ENCODE results near the gene TPK1.
"Not testable (repeated sequence)": the region's sequence is repeated elsewhere in the genome, so short reads cannot be mapped to it uniquely, and the experiment has no call there.

TPK1 gene

DNA sequence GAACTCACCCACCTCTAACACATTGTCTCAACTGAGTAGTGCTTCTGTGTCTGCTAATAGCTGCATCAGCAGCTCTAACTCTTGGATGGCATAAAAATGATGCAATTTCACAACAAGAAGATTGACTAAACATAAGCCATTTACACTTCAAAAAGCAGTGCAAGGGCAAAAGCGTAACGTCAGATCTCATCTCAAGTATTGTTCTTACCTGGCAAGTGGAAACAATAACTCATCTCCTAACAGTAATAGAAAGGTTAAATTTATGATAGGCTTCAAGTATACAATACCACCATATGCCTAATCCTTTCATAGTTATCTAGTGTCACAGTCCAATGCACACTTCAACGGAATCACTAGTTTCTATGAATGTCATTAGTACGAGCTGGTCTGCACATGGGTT lies 14.8 kb downstream of the TPK1 start:
- no peak for DNase-seq

DNA sequence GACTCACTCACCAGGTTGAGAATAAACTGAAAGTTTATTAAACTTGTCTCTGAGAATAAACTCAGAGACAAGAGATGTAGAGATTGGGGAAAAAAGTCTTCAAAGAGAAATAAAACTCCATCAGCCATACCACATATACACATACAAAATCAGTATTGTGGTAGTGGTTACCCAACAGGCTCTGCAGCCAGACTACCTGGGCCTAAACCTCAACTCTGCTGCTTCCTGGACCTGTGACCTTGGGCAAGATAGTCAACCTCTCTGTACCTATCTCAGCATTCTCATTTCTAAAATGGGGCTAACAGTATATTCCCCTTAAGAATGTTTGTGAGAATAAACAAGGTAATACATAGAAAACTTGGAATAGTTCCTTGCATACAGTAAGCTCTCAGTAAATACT lies 15.3 kb downstream of the TPK1 start:
- DNase-seq = no peak

DNA sequence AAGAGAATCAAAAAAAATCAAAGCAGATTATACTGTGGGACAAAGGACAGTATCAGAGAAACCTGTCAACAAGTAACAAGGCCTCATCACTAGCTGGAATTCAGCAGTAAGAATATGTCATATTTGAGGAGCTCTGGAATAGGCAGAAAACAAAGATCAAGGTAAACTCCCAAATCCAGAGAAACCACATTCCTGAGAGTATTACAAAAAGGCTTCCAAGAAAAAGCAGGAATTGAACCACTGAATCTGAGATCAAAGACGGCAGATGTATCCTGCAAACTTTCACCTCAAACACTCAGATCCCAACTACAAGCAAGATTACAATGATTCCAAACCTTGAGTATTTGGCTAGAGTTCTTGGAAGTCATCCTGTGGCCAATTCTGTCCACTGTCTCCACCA lies 16.3 kb downstream of the TPK1 start:
- DNase-seq = no peak

DNA sequence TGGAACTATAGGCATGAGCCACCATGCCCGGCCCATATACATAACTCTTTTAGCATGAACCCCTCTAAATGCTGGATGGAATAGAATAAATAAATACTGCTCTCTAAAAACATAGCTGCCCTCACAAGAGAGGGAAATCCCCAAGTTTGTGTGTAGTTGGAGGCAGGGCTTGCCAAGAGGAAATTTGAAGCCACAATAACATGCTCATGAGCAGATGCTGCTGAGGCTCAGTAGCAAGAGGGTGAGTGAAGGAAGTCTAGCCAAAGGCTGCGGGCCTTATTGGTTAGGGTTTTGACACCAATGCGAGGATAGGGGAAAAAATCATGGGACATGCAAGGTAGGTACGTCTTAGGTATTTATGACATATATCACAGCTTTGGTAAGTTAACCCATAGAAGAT lies 17.3 kb downstream of the TPK1 start:
- no peak for DNase-seq

DNA sequence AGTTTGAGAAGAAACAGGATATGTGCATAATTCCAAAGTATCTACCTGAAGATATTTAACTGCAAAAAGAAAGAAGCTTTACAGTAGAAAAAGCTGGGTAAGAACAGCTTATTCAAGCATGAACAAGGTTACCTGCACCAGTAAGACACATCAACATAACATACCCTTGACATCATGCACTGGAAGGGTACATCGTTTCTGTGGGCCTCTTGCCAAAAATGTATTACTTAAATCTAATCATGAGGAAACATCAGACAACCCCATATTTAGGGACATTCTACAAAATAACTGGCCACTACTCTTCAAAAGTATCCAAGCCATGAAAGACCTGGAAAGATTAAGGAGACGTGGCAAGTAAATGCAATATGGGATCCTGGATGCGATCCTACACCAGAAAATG lies 18.9 kb downstream of the TPK1 start:
- no peak for DNase-seq

DNA sequence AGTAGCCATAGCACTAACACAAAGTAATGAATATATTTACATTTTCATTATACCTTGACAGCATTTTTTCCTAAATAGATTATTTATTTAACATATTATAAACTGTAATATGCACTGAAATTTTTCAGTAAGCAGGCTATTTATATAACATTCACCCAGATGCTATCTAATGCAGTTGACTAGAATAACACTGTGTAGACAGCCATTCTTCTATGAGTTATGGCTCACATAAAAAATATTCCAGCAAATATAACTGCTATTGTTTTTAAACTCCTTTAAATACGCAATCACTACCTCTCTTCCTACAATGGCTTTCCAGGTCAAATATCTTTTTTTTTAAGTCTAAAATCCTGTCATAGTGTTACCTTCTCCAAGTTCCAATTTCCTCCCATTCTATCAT lies 21.6 kb downstream of the TPK1 start:
- DNase-seq = no peak

DNA sequence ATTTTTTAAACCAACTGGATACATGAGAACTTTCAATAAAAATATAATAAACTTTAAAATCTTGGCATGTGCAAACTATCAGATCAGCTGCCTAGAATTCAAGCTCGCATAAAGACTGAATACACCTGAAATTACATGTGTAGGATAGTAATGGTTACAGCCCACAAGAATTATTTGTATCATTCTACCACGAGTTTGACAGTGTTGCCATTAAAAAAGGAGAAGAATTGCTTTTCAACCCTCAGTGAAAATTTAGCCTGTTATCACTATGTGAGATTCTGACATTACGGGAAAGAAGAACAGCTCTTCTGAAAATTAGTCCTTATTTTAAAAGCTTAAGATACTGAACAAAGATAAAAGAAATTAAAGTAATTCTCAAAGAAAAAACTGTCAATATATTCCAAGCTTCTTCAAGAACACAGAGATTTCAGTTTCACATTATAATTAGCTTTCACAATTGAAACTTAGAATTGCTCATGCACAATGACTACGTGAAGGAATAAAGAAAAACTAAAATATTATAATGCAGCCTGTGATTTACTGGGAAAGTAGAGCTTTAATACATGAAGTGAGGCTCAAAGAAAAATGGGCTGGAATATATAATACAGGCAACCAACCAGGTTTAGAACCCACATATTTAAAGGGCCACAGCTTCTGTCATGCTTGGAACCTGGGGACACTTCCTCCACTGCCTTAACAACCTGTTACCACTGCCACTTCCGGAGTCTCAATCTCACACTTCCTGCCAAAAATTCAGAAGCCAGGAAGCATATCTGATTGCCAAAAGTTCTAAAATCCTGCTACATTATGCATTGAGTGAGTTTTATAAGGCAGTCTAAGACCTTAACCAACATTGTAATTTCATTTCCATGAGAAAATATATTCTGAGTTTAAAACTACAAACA lies 23.2 kb downstream of the TPK1 start:
- no peak for DNase-seq

DNA sequence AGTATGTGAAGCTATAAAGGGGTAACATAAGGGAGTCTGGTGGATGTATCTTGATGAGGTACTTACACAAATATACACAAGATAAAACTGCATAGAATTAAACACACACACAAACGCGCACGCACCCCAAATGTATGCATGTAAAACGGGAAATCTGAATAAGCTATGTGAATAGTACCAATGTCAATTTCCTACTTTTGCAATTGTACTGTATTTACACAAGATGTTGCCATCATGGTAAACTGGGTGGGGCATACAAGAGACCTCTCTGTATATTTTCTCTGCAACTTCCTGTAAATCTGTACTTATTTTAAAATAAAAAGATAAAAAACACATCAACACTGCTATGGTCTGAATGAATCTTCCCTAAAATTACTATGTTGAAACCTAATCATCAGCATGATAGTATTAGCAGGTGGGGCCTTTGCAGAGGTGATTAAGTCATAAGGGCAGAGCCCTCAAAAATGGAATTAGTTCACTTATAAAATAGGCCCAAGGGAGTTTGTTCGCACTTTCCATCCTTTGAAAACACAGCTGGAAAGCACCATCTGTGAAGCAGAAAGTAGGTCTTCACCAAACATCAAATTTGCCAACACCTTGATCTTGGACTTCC lies 30.1 kb downstream of the TPK1 start:
- no peak for DNase-seq

DNA sequence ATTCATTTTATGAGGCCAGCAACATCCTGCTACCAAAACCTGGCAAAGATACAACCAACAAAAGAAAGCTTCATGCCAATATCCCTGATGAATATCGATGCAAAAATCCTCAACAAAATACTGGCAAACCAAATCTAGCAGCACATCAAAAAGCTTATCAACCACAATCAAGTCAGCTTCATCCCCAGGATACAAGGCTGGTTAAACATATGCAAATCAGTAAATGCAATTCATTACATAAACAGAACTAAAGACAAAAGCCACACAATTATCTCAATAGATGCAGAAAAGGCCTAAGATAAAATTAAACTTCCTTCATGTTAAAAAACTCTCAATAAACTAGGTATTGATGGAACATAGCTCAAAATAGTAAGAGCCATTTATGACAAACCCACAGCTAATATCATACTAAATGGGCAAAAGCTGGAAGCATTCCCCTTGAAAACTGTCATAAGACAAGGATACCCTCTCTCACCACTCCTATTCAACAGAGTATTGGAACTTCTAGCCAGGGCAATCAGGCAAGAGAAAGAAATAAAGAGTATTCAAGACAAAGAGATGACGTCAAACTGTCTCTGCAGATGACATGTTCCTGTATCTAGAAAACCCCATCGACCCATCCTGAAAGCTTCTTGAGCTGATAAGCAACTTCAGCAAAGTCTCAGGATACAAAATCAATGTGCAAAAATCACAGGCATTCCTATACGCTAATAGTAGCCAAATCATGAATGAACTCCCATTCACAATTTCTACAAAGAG lies 35.0 kb downstream of the TPK1 start:
- not testable (repeated sequence) for DNase-seq

DNA sequence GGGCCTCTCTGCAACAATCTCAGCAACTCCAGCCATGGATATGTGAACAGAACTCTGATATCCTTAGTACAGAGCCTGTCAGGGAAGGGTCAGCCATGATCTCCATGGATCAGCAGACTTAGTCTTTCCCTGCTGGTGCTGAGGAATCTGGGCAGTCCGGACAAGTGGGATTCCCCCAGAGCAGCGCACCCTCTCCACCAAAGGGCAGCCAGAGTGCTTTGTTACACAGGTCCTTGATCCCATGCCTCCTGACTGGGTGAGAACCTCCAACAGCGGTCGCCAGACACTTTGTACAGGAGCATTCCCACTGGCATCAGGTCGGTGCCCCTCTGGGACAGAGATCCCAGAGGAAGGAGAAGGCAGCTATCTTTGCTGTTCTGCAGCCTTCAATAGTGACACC lies 38.9 kb downstream of the TPK1 start:
- DNase-seq = no peak

DNA sequence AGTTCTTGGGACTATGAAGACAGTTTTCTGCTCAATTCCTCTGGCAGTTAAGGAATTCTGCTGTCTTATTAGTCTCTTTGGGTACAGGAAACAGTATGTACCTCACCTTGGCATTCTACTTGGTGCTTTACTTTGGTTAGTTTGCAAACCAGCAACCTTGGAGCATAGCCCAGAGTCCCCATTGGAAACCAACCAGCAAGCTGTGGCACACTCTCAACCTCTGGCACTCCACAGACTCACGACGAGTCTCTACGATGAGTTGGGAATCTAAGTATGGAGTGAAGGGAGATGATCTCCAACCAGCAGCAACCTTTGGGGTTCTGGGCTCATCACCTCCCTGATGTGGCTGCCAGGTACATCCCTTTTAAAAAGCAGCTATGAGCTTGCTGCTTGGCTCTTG lies 43.8 kb downstream of the TPK1 start:
- DNase-seq = no peak

DNA sequence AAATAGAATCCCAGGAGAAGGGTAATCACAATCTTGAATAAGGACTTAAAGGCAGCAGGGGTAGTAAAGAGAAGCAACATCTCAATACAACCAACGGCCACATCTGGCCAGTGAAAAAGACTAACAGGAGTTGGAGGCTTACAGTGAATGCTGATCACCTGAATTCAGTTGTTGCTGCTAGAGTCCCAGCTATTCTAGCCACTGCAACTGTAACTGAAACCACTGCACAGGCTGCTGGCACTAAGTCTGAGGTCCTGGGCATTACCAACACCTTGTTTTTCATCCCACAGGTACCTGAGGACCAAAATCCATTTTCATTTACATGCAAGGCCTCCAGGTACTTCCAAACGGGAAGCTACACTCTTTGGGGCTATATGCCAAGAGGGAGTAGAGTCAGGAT lies 44.4 kb downstream of the TPK1 start:
- no peak for DNase-seq

DNA sequence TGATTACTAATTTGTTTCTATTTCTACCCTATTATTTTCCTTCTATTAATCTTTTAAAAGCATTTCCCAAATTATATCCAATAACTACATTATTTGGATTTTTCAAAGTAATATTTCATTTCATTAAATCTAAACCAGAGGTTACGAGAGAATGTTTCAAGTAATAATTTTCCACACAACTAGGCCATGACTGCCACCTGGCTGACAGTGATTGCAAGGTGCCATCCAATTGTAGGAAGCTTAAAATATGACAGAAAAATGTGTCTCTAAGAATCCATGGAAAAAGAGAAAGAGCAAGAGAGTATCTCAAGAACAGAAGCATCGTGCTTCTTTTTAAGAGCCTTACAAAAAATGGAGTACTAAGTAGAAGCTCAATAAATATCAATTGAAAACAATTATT lies 48.7 kb downstream of the TPK1 start:
- DNase-seq = no peak

DNA sequence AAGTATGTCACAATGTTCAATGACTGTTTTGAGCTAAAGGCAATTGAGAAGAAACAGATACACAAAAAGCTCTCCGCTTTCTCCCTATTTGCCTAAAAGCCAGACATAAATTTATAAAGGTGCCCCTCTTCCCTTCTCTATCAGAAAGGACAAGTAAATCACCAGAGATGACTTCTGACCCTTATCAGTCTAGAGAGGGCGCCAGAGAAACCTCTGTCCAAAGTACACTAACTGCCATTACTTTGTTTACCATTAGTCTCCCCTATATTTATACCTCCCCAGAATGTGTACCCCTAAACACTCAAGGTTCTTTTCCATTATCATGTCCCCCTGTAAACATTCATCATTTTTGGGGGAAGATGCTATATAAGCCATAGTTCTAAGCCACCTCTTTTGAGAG lies 49.3 kb downstream of the TPK1 start:
- DNase-seq = no peak

DNA sequence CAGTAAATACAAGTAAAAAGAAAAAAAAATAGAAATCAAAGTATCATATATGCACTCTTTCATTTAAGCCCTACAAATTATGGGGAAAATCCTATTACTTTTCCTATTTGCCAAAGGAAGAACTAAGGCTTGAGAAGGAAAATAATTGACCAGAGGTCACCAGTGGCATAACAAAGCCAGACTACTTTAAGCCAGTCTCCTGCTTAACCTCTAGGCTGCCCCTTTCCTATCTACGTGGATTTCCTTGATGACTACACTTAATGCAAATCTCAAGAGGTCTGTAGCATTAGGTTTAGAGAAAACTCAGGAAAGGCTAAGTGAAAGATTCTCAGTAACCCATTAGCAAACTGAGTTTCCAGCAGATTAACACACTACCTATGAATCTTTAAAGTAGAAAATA lies 49.8 kb downstream of the TPK1 start:
- DNase-seq = no peak

DNA sequence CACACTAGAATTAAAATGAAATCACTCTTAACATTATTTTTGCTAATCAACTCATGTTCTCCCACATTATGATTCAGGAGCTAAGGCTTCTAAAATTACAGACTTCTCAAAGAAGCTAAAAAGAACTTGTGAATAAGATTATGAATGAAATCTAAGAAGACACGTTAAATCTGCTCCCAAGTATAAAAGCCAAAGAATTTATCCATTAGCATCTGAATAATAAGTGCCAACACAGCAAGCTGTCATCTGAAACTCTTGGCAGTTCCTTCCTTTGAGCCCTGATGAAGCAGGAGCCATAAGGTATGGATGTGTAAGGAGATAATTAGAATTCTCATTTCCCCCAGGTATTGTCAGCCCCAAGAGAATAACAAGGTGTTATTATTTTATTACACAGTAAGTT lies 50.3 kb downstream of the TPK1 start:
- no peak for DNase-seq

DNA sequence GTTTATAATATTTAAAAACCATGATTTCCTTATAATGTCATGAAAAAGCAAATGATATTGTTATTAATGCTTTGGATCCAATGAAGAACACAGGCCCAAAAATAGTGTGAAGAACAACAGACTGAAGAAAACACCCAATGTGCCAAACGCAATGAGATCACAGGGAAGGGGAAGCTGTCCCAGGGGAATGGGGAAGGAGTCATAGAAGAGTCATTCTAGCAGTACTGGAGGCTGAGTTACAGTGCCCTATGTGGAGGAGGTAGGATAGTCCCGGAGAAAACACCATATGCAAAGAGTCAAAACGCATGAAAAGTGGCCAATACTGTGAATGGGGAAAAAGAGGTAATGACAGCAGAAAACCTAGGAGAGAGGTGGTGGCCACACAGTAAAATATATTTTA lies 50.9 kb downstream of the TPK1 start:
- DNase-seq = no peak

DNA sequence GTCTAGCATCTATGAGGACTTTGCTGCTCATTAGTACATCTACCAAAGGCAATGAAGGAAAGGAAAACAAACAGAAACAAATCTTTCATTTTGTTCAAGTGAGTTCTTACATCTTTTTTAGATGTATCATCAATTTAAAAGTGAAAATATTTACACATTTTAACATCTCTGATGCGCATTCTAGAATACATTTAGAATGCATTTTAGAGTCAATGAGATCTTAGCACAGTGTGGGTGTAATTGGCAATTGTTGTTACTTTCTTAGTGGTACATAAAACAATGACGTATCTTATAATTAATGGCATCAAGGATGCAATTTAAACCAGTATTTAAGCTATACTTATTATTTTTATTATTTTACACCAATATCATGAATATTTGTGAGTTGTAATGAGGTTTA lies 51.4 kb downstream of the TPK1 start:
- no peak for DNase-seq

DNA sequence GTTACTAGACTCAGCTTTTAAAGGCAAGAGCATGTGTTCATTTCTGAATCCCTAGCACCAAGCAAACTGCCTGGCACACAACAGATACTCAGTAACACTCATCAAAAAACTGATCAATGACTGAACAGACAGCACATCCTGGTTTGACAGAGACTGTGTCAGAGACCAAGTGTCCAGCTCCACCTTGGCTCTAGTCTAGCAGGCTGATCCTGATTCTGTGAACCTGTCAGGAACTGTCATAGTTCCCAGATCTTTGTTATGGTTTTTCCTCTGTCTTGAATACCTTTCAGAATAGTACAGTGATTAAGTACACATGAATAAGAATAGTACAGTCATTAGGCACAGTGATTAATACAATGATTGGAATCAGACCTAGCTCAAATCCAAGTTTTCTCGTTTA lies 53.0 kb downstream of the TPK1 start:
- no peak for DNase-seq

DNA sequence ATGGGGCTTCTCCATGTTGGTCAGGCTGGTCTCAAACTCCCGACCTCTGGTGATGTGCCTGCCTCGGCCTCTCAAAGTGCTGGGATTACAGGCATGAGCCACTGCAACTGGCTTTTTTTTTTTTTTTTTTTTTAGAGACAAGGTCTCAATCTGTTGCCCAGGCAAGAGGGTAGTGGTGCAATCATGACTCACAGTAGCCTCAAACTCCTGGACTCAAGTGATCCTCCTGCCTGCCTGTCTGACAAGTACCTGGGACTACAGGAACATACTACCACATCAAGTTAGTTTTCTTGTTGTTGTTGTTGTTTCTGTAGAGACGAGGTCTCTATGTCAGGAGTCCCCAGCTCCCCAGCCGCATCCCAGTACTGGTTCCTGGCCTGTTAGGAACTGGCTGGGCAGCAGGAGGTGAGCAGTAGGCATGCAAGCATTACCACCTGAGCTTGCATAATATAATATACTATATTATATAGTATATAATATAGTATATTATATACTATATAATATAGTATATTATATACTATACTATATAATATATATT lies 55.7 kb downstream of the TPK1 start:
- DNase-seq = no peak

DNA sequence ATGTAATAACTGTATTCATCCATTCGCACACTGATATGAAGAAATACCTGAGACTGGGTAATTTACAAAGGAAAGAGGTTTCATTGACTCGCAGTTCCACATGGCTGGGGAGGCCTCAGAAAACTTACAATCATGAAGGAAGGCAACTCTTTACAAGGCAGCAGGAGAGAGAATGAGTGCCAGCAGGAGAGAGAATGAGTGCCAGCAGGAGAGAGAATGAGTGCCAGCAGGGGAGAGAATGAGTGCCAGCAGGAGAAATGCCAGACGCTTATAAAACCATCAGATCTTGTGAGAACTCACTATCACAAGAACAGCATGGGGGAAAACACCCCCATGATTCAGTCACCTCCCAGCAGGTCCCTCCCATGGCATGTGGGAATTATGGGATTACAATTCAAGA lies 58.0 kb downstream of the TPK1 start:
- DNase-seq = not testable (repeated sequence)

DNA sequence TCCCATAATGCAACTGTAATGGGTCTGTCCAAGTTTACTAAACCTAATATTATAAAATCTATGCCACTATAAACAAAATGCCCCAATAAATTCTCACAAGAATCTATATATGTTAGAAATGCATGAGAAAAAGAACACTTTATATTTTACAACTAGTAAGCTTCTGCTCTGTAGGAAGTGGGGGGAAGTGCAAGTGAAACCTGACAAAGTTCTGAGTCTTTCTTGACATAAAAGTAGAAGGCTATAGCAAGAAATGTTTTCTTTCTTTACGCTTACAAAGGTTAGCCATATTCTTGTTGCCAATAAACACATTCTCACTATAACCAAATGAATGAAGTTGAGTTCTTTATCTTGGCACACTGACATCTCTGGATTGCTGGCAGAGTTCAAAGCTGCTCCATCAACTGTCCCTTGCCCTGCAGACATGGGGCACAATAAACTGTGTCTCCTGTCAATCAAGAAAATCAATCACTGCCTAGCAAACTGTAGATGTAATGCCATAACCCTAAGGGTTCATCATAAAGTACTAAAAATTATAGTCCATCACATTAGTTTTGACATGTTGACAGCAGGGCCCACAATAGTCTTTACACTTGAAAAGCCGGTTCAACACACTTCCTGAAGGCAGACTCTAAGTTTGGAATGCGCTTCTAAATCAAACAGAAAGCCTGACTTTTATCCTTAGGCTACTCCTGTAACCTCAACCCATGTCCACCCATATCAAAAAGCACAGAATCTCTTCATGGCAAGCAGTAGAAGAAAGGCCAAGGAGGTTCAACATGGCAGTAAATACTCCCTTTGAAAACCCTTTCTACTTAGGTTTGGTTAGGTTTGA lies 58.6 kb downstream of the TPK1 start:
- no peak for DNase-seq

DNA sequence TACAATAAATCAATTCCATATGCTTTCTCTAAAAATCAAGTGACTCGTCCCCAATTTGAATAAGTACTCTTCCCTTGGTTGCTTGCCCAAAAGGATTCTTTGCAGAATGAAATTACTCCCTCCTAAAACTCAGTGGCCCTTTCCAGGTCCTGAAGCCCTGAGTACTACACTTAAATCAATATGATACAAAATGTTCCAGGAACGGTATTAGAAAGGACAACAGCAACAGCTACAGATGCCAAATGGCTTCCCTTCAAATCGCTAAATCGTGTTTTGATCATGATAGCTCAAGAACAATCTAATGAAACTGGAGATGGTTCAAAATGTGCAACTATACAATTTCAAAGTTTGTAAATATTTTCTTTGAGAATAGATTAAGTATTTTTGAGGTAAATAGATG lies 59.4 kb downstream of the TPK1 start:
- DNase-seq = no peak

Data from NCI-H446 treated with DMSO at 0.1 percent for 48 hours (cell line).